ENCODE results near the gene GCGR.

- TF ChIP-seq EZH2 (IDR thresholded peaks at IDR 0.05; ENCODE audit: borderline replicate concordance, low read length) (no peak), CTCF (IDR thresholded peaks at IDR 0.05; ENCODE audit: low read length) (no peak)
These were observed 33.7 kb downstream of the GCGR start for GRCh38 chr17:81837641-81838040.

Measured in OCI-LY1 (cell line).